ENCODE results near the gene POLG2. TPM values are rescaled to one million over a fixed set of nuclear protein-coding genes. Genes with fewer than 3 reads are reported as not detected.

Gene POLG2
- total RNA-seq, 4 donors from 2014 or later = 1.4 to 12.6 (median 6.6) TPM

DNA sequence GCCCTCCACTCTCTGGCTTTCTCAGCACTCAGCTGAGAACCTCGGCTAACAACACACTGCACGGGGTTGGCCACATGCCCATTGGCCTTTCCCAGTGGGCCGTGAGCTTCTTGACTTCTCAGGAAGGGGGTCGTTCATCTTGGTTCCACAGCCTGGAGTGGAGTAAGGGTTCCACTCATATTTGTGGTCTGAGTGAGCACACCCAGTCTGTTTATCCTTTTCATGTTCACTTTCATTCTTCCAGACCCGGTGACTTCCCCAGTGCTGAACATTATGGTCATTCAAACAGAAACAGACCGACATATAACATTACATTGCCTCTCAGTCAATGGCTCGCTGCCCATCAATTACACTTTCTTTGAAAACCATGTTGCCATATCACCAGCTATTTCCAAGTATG is 39.7 kb downstream of the POLG2 start:
- no peak for ATAC-seq
- Histone ChIP-seq H3K27me3 (no peaks in the 10 kb centered on the region), H3K4me1 (no peaks in the 10 kb centered on the region), H3K9me3 (no peaks in the 10 kb centered on the region), H3K4me3 (no peak overlapping the region), H3K36me3 (no peaks in the 10 kb centered on the region), H3K27ac (no peak overlapping the region)
- 45 to 68% methylated on average over 3 to 6 of the region's 7 CpGs for WGBS, 2 donors (ENCODE audit: low coverage in 1 of 2)
- TF ChIP-seq POLR2AphosphoS5 (IDR thresholded peaks at IDR 0.05) (no peak), EP300 (IDR thresholded peaks at IDR 0.05) (no peak), POLR2A (IDR thresholded peaks at IDR 0.05) (no peak)
- TF ChIP-seq, protein P1, sequence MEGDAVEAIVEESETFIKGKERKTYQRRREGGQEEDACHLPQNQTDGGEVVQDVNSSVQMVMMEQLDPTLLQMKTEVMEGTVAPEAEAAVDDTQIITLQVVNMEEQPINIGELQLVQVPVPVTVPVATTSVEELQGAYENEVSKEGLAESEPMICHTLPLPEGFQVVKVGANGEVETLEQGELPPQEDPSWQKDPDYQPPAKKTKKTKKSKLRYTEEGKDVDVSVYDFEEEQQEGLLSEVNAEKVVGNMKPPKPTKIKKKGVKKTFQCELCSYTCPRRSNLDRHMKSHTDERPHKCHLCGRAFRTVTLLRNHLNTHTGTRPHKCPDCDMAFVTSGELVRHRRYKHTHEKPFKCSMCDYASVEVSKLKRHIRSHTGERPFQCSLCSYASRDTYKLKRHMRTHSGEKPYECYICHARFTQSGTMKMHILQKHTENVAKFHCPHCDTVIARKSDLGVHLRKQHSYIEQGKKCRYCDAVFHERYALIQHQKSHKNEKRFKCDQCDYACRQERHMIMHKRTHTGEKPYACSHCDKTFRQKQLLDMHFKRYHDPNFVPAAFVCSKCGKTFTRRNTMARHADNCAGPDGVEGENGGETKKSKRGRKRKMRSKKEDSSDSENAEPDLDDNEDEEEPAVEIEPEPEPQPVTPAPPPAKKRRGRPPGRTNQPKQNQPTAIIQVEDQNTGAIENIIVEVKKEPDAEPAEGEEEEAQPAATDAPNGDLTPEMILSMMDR (IDR thresholded peaks at IDR 0.05) = no peak

DNA sequence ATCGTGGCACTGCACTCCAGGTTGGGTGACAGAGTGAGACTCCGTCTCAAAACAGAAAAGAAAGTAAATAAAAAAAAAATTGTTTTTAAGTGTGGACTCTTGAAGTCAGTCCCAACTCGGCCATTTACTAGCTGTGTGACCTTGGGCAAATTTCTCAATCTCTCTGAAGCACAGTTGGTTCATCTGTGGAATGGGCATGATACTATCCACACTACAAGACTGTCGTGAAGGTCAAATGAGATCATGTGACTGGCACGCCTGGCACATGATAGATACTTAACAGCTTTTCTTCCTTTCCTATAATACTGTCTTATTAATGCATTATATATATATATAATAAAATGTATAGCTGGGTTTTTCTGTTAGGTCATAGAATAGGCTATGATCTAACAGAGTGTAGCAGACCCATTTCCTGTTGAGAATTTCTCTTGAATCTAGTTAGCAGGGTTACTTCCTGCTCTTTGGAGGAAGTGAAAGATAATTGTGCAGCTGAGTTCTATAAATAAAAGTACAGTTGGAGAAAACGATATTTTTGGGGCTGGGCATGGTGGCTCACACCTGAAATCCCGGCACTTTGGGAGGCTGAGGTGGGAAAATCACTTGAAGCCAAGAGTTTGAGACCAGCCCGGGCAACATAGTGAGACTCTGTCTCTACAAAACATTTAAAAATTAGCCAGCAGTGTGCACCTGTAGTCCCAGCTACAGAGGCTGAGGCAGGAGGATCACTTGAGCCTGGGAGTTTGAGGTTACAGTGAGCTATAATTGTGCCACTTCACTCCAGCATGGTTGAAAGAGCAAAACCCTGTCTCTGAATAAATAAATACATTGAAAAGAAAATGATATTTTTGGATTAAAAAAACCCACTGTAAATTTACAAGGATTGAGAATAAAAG is 40.6 kb downstream of the POLG2 start:
- H3K27ac ChIP-seq = no peak overlapping the region
- no peaks in the 10 kb centered on the region for H3K4me1 ChIP-seq
- WGBS, 2 donors (ENCODE audit: low coverage in 1 of 2) = 74 to 78% methylated on average over 6 to 8 of the region's 8 CpGs
- TF ChIP-seq POLR2A (IDR thresholded peaks at IDR 0.05) (no peak), EP300 (IDR thresholded peaks at IDR 0.05) (no peak), POLR2AphosphoS5 (IDR thresholded peaks at IDR 0.05) (no peak)
- TF ChIP-seq, protein P1 (IDR thresholded peaks at IDR 0.05) = no peak
- no peak overlapping the region for H3K4me3 ChIP-seq
- H3K9me3 ChIP-seq = no peaks in the 10 kb centered on the region
- no peak for ATAC-seq
- no peaks in the 10 kb centered on the region for H3K27me3 ChIP-seq
- no peaks in the 10 kb centered on the region for H3K36me3 ChIP-seq

DNA sequence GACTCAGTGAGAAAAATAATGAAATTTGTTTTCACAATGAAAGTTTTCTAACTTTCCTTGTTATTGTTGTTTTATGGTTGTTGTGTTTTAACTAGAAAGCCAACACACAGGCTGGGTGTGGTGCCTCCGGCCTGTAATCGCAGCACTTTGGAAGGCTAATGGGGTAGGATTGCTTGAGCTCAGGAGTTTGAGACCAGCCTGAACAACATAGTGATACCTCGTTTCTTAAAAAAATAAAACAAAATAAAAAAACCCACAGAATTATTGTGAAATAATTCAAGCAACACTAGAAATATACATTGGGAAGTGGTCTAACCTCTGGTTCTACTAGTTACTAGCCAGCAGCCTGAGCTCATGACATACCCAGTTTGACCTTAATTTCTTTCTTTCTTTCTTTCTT is 47.3 kb downstream of the POLG2 start:
- H3K27ac ChIP-seq = peak overlapping the region in 3 of 4 donors; percentile 57 to 66 (median 61)
- H3K4me1 ChIP-seq = peaks cover 0 to 7% (median 0%) of the 10 kb centered on the region in 3 donors
- no peak for ATAC-seq
- WGBS, 2 donors (ENCODE audit: low coverage in 1 of 2) = 86 to 88% methylated on average over 3 of the region's 3 CpGs
- TF ChIP-seq, protein P1 (IDR thresholded peaks at IDR 0.05) = no peak
- TF ChIP-seq EP300 (IDR thresholded peaks at IDR 0.05) (no peak), POLR2A (IDR thresholded peaks at IDR 0.05) (no peak), POLR2AphosphoS5 (IDR thresholded peaks at IDR 0.05) (no peak)
- no peaks in the 10 kb centered on the region for H3K9me3 ChIP-seq
- H3K36me3 ChIP-seq = no peaks in the 10 kb centered on the region
- no peak overlapping the region for H3K4me3 ChIP-seq
- no peaks in the 10 kb centered on the region for H3K27me3 ChIP-seq

DNA sequence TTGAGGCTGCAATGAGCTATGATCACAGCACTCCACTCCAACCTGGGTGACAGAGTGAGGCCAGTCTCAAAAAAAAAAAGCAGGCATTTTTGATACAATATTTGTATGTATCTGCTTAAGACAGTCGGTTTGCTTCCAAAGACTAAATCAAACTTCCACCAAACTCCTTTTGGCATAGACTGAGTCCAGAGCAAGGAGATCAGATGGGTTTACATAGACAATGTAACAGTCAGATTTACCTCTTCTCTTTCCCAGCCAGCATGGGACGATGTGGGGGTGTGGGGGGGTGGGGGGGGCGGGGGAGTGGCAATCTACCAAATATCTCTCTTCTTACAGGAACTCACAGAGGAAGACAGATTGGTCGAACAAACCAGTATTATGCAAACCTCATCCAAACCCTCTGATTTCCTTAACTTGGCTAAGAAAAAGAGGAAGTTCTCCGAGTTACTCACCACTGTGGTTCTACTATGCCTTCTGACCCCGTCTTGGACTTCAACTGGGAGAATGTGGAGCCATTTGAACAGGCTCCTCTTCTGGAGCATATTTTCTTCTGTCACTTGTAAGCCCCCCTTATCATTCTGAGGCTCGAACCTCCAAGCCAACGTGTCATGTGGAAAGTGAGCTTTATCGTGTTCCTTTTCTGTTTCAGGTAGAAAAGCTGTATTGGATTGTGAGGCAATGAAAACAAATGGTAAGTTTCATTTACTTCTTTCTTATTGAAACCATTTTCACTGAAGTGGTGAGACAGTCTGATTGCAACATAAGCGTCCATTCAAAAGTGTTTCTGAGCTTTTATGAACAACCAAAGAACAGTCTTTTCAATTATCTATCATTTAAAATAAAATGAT is 48.0 kb downstream of the POLG2 start, which contains the start of gene MILR1:
Gene MILR1 (plus strand): TSS at position 451 of the 848 bp plus-strand sequence. CDS start 54 bp downstream, at position 505.
- Histone ChIP-seq H3K4me3 (no peak within 1 kb of the TSS), H3K9me3 (no peaks in the 10 kb centered on the region), H3K36me3 (no peaks in the 10 kb centered on the region), H3K27ac (peak within 1 kb of the TSS in 3 of 4 donors; percentile 57 to 66 (median 61)), H3K27me3 (no peaks in the 10 kb centered on the region), H3K4me1 (peaks cover 0 to 7% (median 0%) of the 10 kb centered on the region in 3 donors)
- TF ChIP-seq POLR2AphosphoS5 (IDR thresholded peaks at IDR 0.05) (no peak), EP300 (IDR thresholded peaks at IDR 0.05) (no peak), POLR2A (IDR thresholded peaks at IDR 0.05) (no peak)
- TF ChIP-seq, protein P1 (IDR thresholded peaks at IDR 0.05) = no peak
- ATAC-seq = peak; percentile 96
- 35 to 43% methylated on average over 4 to 8 of the region's 10 CpGs for WGBS, 2 donors (ENCODE audit: low coverage in 1 of 2)
